SK-N-MC (cell line): ENCODE data around the gene ST6GAL2.

Experiments
- EZH2 ChIP-seq: fragments of 200-600 bp; sonication (generic); IDR thresholded peaks from one replicate; pipeline ENCODE4 v1.6.1; 2017; ENCODE audit warnings: antibody characterized with exemption
- FOXP2 ChIP-seq: optimal IDR thresholded peaks from 2 replicates; pipeline ENCODE3; 2011; ENCODE audit warnings: mild to moderate bottlenecking, moderate library complexity; ENCODE audit not compliant: insufficient read depth; ENCODE audit errors: extremely low read length, control extremely low read depth
- POLR2AphosphoS5 ChIP-seq: IDR thresholded peaks from 2 replicates; pipeline ENCODE4 v1.6.1; 2012; ENCODE audit warnings: mild to moderate bottlenecking, low read depth, low read length, borderline replicate concordance

DNA sequence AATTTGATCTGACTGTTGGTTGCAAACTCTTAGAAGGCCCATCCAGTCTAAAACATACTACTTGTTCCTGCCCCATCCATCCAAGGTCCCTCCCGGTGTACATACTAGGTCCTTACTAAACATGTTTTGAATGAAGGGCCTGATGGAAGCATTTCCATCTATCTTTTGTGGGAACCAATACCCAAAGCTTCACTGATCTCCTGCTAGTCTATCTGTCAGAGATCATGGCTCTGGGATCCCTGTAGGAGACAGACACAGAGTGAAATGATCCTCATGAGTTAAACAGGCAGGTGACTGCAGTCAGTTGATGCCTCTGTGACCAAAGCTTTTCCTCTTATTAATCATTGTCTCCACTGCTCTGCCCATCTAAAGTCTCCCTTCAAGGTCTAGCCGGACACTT is 115.0 kb downstream of the ST6GAL2 start:
- TF ChIP-seq POLR2AphosphoS5: no peak
- TF ChIP-seq EZH2: no peak
- no peak for TF ChIP-seq FOXP2
